ENCODE measurements around the gene PEDS1.

GRCh38 chr20:50133474-50134217 is 19.9 kb downstream of the PEDS1 start:
- no peak for TF ChIP-seq FOXP2 (optimal IDR thresholded peaks at IDR 0.05; ENCODE audit: borderline replicate concordance, extremely low read depth, extremely low read length, insufficient read depth)
- TF ChIP-seq, protein P1, sequence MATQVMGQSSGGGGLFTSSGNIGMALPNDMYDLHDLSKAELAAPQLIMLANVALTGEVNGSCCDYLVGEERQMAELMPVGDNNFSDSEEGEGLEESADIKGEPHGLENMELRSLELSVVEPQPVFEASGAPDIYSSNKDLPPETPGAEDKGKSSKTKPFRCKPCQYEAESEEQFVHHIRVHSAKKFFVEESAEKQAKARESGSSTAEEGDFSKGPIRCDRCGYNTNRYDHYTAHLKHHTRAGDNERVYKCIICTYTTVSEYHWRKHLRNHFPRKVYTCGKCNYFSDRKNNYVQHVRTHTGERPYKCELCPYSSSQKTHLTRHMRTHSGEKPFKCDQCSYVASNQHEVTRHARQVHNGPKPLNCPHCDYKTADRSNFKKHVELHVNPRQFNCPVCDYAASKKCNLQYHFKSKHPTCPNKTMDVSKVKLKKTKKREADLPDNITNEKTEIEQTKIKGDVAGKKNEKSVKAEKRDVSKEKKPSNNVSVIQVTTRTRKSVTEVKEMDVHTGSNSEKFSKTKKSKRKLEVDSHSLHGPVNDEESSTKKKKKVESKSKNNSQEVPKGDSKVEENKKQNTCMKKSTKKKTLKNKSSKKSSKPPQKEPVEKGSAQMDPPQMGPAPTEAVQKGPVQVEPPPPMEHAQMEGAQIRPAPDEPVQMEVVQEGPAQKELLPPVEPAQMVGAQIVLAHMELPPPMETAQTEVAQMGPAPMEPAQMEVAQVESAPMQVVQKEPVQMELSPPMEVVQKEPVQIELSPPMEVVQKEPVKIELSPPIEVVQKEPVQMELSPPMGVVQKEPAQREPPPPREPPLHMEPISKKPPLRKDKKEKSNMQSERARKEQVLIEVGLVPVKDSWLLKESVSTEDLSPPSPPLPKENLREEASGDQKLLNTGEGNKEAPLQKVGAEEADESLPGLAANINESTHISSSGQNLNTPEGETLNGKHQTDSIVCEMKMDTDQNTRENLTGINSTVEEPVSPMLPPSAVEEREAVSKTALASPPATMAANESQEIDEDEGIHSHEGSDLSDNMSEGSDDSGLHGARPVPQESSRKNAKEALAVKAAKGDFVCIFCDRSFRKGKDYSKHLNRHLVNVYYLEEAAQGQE (IDR thresholded peaks at IDR 0.05; ENCODE audit: insufficient read depth in 1 of 2, low read depth in 2 of 2, low read length in 2 of 2) = no peak

Measured in PFSK-1 (cell line).